Esophagus (tissue), 2 donors: ENCODE results near the gene EGFL8. TPM values are rescaled to one million over a fixed set of nuclear protein-coding genes. Genes with fewer than 3 reads are reported as not detected.

ENCODE experiments used
- H3K27ac ChIP-seq, 2 donors: one replicate each; pipeline ENCODE4 v1.5.1; 2013; ENCODE audit warnings: low read depth in 2 of 2, mild to moderate bottlenecking in 2 of 2, inconsistent platforms in 1 of 2, low read length in 1 of 2, moderate library complexity in 1 of 2
- H3K27me3 ChIP-seq, 2 donors: one replicate each; pipeline ENCODE4 v1.6.1; 2013; ENCODE audit warnings: low read length in 2 of 2, control low read depth in 1 of 2, mild to moderate bottlenecking in 1 of 2; ENCODE audit not compliant: insufficient read depth in 2 of 2, control insufficient read depth in 1 of 2
- H3K36me3 ChIP-seq, 2 donors: one replicate each; pipeline ENCODE4 v1.6.1; 2013; ENCODE audit warnings: low read length in 1 of 2; ENCODE audit not compliant: control insufficient read depth in 2 of 2, insufficient read depth in 2 of 2
- H3K4me1 ChIP-seq, 2 donors: one replicate each; pipeline ENCODE4 v1.6.1; 2013; ENCODE audit warnings: low read length in 1 of 2; ENCODE audit not compliant: control insufficient read depth in 2 of 2, insufficient read depth in 2 of 2
- H3K4me3 ChIP-seq, 2 donors: one replicate each; pipeline ENCODE4 v1.5.1; 2013; ENCODE audit warnings: low read length in 2 of 2, mild to moderate bottlenecking in 2 of 2, low read depth in 1 of 2, moderate library complexity in 1 of 2
- H3K9me3 ChIP-seq, 2 donors: one replicate each; pipeline ENCODE4 v1.6.1; 2013; ENCODE audit warnings: mild to moderate bottlenecking in 2 of 2, low read depth in 1 of 2, low read length in 1 of 2, moderate library complexity in 1 of 2; ENCODE audit not compliant: control insufficient read depth in 2 of 2, insufficient read depth in 1 of 2
- WGBS, 2 donors: extraction: QIAGEN DNeasy Blood & Tissue Kit; methylation state at CpG; one replicate each; pipeline ENCODE4 v1.1.7; 2013; 5-methylcytosine and 5-hydroxymethylcytosine counted together
- polyA plus RNA-seq, 2 donors: library from polyadenylated mRNA; stranded (reverse); fragments of 200-250 nt; gene quantifications; one replicate each; pipeline ENCODE4 v1.2.3, GENCODE V29; 2013
- donor health status: healthy with polysubstance abuse.
- donor health status: Bipolar disorder and iron deficiency.

Gene EGFL8
- polyA plus RNA-seq, 2 donors: 18.5 to 27.7 TPM

- Histone ChIP-seq H3K36me3 (peaks cover 0 to 8% of the 10 kb centered on the region in 2 donors), H3K9me3 (no peaks in the 10 kb centered on the region), H3K27me3 (no peaks in the 10 kb centered on the region), H3K4me1 (peaks cover 3 to 11% of the 10 kb centered on the region in 2 donors), H3K4me3 (peak overlapping the region; percentile 25 to 29), H3K27ac (peak overlapping the region; percentile 13 to 38)
- WGBS, 2 donors: 38 to 40% methylated on average over 8 of the region's 8 CpGs
These were observed 13.1 kb upstream of the EGFL8 start for GRCh38 chr6:32151181-32151862.

GRCh38 chr6:32151863-32152768 is 12.3 kb upstream of the EGFL8 start, which contains the start of gene PRRT1:
Gene PRRT1, minus strand, starts transcription at chr6:32151939. Its CDS starts 112 bp downstream, at chr6:32151827.
- Histone ChIP-seq H3K9me3 (no peaks in the 10 kb centered on the region), H3K4me3 (peak within 1 kb of the TSS; percentile 25 to 75), H3K36me3 (peaks cover 0 to 8% of the 10 kb centered on the region in 2 donors), H3K27ac (peak within 1 kb of the TSS; percentile 85 to 97), H3K4me1 (peaks cover 3 to 11% of the 10 kb centered on the region in 2 donors), H3K27me3 (no peaks in the 10 kb centered on the region)
- 21 to 27% methylated on average over 14 to 17 of the region's 24 CpGs for WGBS, 2 donors

GRCh38 chr6:32152769-32153563 is 11.4 kb upstream of the EGFL8 start:
- Histone ChIP-seq H3K27me3 (no peaks in the 10 kb centered on the region), H3K9me3 (no peaks in the 10 kb centered on the region), H3K36me3 (peaks cover 4 to 15% of the 10 kb centered on the region in 2 donors), H3K27ac (peak overlapping the region; percentile 85 to 97), H3K4me1 (peaks cover 3 to 11% of the 10 kb centered on the region in 2 donors), H3K4me3 (peak overlapping the region; percentile 75 to 92)
- WGBS, 2 donors: 19 to 29% methylated on average over 35 of the region's 35 CpGs

GRCh38 chr6:32153564-32154513 is 10.6 kb upstream of the EGFL8 start, which contains the start of gene PPT2:
Gene PPT2, plus strand, starts transcription at chr6:32154141. Its CDS starts 454 bp downstream, at chr6:32154595.
- Histone ChIP-seq H3K27me3 (no peaks in the 10 kb centered on the region), H3K36me3 (peaks cover 4 to 18% of the 10 kb centered on the region in 2 donors), H3K4me3 (peak within 1 kb of the TSS; percentile 75 to 92), H3K9me3 (no peaks in the 10 kb centered on the region), H3K4me1 (peaks cover 3 to 11% of the 10 kb centered on the region in 2 donors), H3K27ac (peak within 1 kb of the TSS; percentile 85 to 97)
- 1% methylated on average over 52 of the region's 52 CpGs for WGBS, 2 donors

GRCh38 chr6:32154514-32155161 is 9.8 kb upstream of the EGFL8 start:
- H3K36me3 ChIP-seq: peaks cover 4 to 18% of the 10 kb centered on the region in 2 donors
- H3K27me3 ChIP-seq: no peaks in the 10 kb centered on the region
- WGBS, 2 donors: 3 to 5% methylated on average over 33 to 34 of the region's 34 CpGs
- no peaks in the 10 kb centered on the region for H3K9me3 ChIP-seq
- peak overlapping the region; percentile 85 to 97 for H3K27ac ChIP-seq
- peaks cover 3 to 11% of the 10 kb centered on the region in 2 donors for H3K4me1 ChIP-seq
- peak overlapping the region; percentile 75 to 92 for H3K4me3 ChIP-seq

GRCh38 chr6:32156891-32157290 is 7.5 kb upstream of the EGFL8 start:
- H3K27ac ChIP-seq: no peak overlapping the region
- no peak overlapping the region for H3K4me3 ChIP-seq
- 89 to 91% methylated on average over 9 of the region's 9 CpGs for WGBS, 2 donors
- no peaks in the 10 kb centered on the region for H3K9me3 ChIP-seq
- peaks cover 4 to 18% of the 10 kb centered on the region in 2 donors for H3K36me3 ChIP-seq
- H3K4me1 ChIP-seq: peaks cover 3 to 11% of the 10 kb centered on the region in 2 donors
- no peaks in the 10 kb centered on the region for H3K27me3 ChIP-seq

GRCh38 chr6:32158052-32158451 is 6.3 kb upstream of the EGFL8 start:
- no peak overlapping the region for H3K27ac ChIP-seq
- peaks cover 4 to 24% of the 10 kb centered on the region in 2 donors for H3K36me3 ChIP-seq
- no peaks in the 10 kb centered on the region for H3K27me3 ChIP-seq
- H3K4me1 ChIP-seq: peaks cover 0 to 11% of the 10 kb centered on the region in 2 donors
- H3K9me3 ChIP-seq: no peaks in the 10 kb centered on the region
- no peak overlapping the region for H3K4me3 ChIP-seq

GRCh38 chr6:32163559-32164258 is 686 bp upstream of the EGFL8 start:
- H3K4me3 ChIP-seq: no peak overlapping the region
- H3K27ac ChIP-seq: no peak overlapping the region
- no peaks in the 10 kb centered on the region for H3K9me3 ChIP-seq
- H3K27me3 ChIP-seq: no peaks in the 10 kb centered on the region
- peaks cover 0 to 30% of the 10 kb centered on the region in 2 donors for H3K36me3 ChIP-seq
- peaks cover 0 to 3% of the 10 kb centered on the region in 2 donors for H3K4me1 ChIP-seq
- WGBS, 2 donors: 86 to 88% methylated on average over 7 of the region's 7 CpGs
